Liver (tissue), 9 donors: Measurements from ENCODE around the gene ZNF140. TPM values are rescaled to one million over a fixed set of nuclear protein-coding genes. Genes with fewer than 3 reads are reported as not detected.

ENCODE experiments used
- DNase-seq: peaks from one replicate; pipeline ENCODE4 v3.0.0-alpha.2; 2017; ENCODE audit warnings: low spot score
- H3K27ac ChIP-seq, 2 donors: one replicate each; pipeline ENCODE4 v1.7.0; 2013; ENCODE audit warnings: inconsistent platforms in 2 of 2, low read length in 2 of 2, control low read depth in 1 of 2, low read depth in 1 of 2, mild to moderate bottlenecking in 1 of 2
- H3K27me3 ChIP-seq, 4 donors: one replicate each; pipeline versions ENCODE4 v1.6.1 to v1.7.0; 2013; ENCODE audit warnings: low read length in 3 of 4, inconsistent platforms in 1 of 4, mild to moderate bottlenecking in 1 of 4, moderate library complexity in 1 of 4; ENCODE audit not compliant: control insufficient read depth in 4 of 4, insufficient read depth in 4 of 4
- H3K36me3 ChIP-seq, 4 donors: one replicate each; pipeline versions ENCODE4 v1.6.1 to v1.7.0; 2013; ENCODE audit warnings: low read length in 3 of 4, mild to moderate bottlenecking in 3 of 4, low read depth in 1 of 4, moderate library complexity in 1 of 4; ENCODE audit not compliant: control insufficient read depth in 4 of 4, insufficient read depth in 3 of 4
- H3K4me1 ChIP-seq, 4 donors: one replicate each; pipeline versions ENCODE4 v1.6.1 to v1.7.0; 2013; ENCODE audit warnings: low read length in 3 of 4, mild to moderate bottlenecking in 3 of 4, moderate library complexity in 1 of 4; ENCODE audit not compliant: control insufficient read depth in 4 of 4, insufficient read depth in 4 of 4
- H3K4me3 ChIP-seq, 3 donors: one replicate each; pipeline versions ENCODE4 v1.6.1 to v1.7.0; 2013; ENCODE audit warnings: low read length in 3 of 3, control low read depth in 1 of 3, low read depth in 1 of 3, mild to moderate bottlenecking in 1 of 3
- H3K9ac ChIP-seq, 2 donors: one replicate each; pipeline ENCODE4 v1.7.0; 2013; ENCODE audit warnings: low read length in 2 of 2, mild to moderate bottlenecking in 2 of 2, moderate library complexity in 2 of 2, control low read depth in 1 of 2, low read depth in 1 of 2
- H3K9me3 ChIP-seq, 4 donors: one replicate each; pipeline versions ENCODE4 v1.6.1 to v1.7.0; 2013; ENCODE audit warnings: low read length in 3 of 4; ENCODE audit not compliant: control insufficient read depth in 4 of 4
- EGR1 ChIP-seq, 2 donors: IDR thresholded peaks; 2 replicates each; pipeline ENCODE4 v1.6.1; 2016 to 2018; ENCODE audit warnings: antibody characterized with exemption in 2 of 2, low read depth in 2 of 2
- FOXA1 ChIP-seq: IDR thresholded peaks from 2 replicates; pipeline ENCODE4 v1.6.1; 2016; ENCODE audit warnings: antibody characterized with exemption
- FOXA2 ChIP-seq: IDR thresholded peaks from 2 replicates; pipeline ENCODE4 v1.6.1; 2016; ENCODE audit warnings: antibody characterized with exemption
- GABPA ChIP-seq, 2 donors: IDR thresholded peaks in 1 of 2; conservative IDR thresholded peaks in 1 of 2; 2 replicates each; pipeline ENCODE4 v1.6.1; 2016; ENCODE audit warnings: antibody characterized with exemption in 2 of 2, mild to moderate bottlenecking in 1 of 2, moderate library complexity in 1 of 2
- HNF4A ChIP-seq, 2 donors: conservative IDR thresholded peaks; 2 replicates each; pipeline ENCODE4 v1.6.1; 2016; ENCODE audit warnings: antibody characterized with exemption in 2 of 2, mild to moderate bottlenecking in 2 of 2
- HNF4G ChIP-seq: IDR thresholded peaks from 2 replicates; pipeline ENCODE4 v1.6.1; 2016; ENCODE audit warnings: antibody characterized with exemption
- JUND ChIP-seq, 2 donors: IDR thresholded peaks; 2 replicates each; pipeline ENCODE4 v1.6.1; 2016; ENCODE audit warnings: antibody characterized with exemption in 2 of 2
- NR2F2 ChIP-seq: IDR thresholded peaks from 2 replicates; pipeline ENCODE4 v1.6.1; 2016; ENCODE audit warnings: antibody characterized with exemption
- RAD21 ChIP-seq, 2 donors: IDR thresholded peaks; 2 replicates each; pipeline ENCODE4 v1.6.1; 2016; ENCODE audit warnings: antibody characterized with exemption in 2 of 2, mild to moderate bottlenecking in 2 of 2
- RXRA ChIP-seq, 2 donors: IDR thresholded peaks; 2 replicates each; pipeline ENCODE4 v1.6.1; 2017 to 2018; ENCODE audit warnings: antibody characterized with exemption in 2 of 2, mild to moderate bottlenecking in 1 of 2
- SP1 ChIP-seq: IDR thresholded peaks from 2 replicates; pipeline ENCODE4 v1.6.1; 2018; ENCODE audit warnings: antibody characterized with exemption, mild to moderate bottlenecking
- TAF1 ChIP-seq: conservative IDR thresholded peaks from 2 replicates; pipeline ENCODE4 v1.6.1; 2016; ENCODE audit warnings: antibody characterized with exemption, mild to moderate bottlenecking
- WGBS: extraction: QIAGEN DNeasy Blood & Tissue Kit; methylation state at CpG from one replicate; pipeline ENCODE4 v1.1.7; 2013; 5-methylcytosine and 5-hydroxymethylcytosine counted together
- polyA plus RNA-seq, 2 donors: library from polyadenylated mRNA; stranded (reverse) in 1 of 2; unstranded in 1 of 2; fragments of 200-250 nt in 1 of 2; fragments of >200 nt in 1 of 2; fragmentation: Nextera tagmentation in 1 of 2; extraction: Ambion mirVana in 1 of 2; gene quantifications; one replicate each; pipeline versions ENCODE4 v1.2.1 to v1.2.3, GENCODE V29; 2013 to 2015
- total RNA-seq, 2 donors: library from RNA; depleted of rRNA; stranded (reverse); fragments of >200 nt; gene quantifications; one replicate each; pipeline ENCODE4 v1.2.3, GENCODE V29; 2014
- TF ChIP-seq, protein P1 (sequence below): IDR thresholded peaks from 2 replicates; pipeline ENCODE4 v1.6.1; 2016; ENCODE audit warnings: antibody characterized with exemption, mild to moderate bottlenecking
- TF ChIP-seq, protein P2 (sequence below): IDR thresholded peaks from 2 replicates; pipeline ENCODE4 v1.6.1; 2016; ENCODE audit warnings: antibody characterized with exemption
- TF ChIP-seq, protein P3 (sequence below): fragments of 150-350 bp; IDR thresholded peaks from 2 replicates; pipeline ENCODE4 v1.5.1; 2017; ENCODE audit warnings: improper control_type of control experiment, low read depth, low read length; ENCODE audit not compliant: missing input control
- TF ChIP-seq, protein P4 (sequence below): IDR thresholded peaks from 2 replicates; pipeline ENCODE4 v1.6.1; 2016; ENCODE audit warnings: antibody characterized with exemption
- TF ChIP-seq, protein P5 (sequence below): IDR thresholded peaks from 2 replicates; pipeline ENCODE4 v1.6.1; 2016; ENCODE audit warnings: antibody characterized with exemption
- donor health status: healthy.
- donor health status: healthy.
- donor health status: healthy.
- donor health status: healthy.
- donor health status: healthy.

Gene ZNF140
- total and polyA plus RNA-seq, 4 donors = 5.2 to 12.4 (median 8.2) TPM

DNA sequence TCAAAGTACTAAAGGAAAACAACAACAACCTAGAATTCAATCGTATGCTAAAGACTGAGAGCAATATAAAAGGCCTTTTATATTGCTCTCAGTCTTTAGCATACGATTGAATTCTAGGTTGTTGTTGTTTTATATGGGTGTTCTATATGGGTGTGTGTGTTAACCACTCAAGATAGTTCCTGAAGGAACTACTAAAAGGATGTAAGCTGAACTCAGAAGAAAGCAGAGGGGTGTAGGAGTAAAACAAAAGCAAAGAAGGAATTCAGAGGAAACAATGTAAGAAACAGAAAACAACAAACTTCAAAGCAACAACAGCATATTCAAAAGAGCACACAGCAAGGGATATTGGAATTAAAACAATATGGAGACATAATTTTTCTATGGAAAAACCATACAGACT is 44.0 kb downstream of the ZNF140 start:
- peaks cover 2 to 50% (median 30%) of the 10 kb centered on the region in 4 donors for H3K36me3 ChIP-seq
- 96% methylated on average over 2 of the region's 2 CpGs for WGBS
- no peak overlapping the region for H3K9ac ChIP-seq
- H3K27me3 ChIP-seq = no peaks in the 10 kb centered on the region
- H3K4me3 ChIP-seq = peak overlapping the region in 2 of 3 donors; percentile 51 to 71
- DNase-seq = no peak
- no peak for TF ChIP-seq RXRA (IDR thresholded peaks at IDR 0.05)
- no peak for TF ChIP-seq HNF4A (conservative IDR thresholded peaks at IDR 0.05)
- TF ChIP-seq, protein P1, sequence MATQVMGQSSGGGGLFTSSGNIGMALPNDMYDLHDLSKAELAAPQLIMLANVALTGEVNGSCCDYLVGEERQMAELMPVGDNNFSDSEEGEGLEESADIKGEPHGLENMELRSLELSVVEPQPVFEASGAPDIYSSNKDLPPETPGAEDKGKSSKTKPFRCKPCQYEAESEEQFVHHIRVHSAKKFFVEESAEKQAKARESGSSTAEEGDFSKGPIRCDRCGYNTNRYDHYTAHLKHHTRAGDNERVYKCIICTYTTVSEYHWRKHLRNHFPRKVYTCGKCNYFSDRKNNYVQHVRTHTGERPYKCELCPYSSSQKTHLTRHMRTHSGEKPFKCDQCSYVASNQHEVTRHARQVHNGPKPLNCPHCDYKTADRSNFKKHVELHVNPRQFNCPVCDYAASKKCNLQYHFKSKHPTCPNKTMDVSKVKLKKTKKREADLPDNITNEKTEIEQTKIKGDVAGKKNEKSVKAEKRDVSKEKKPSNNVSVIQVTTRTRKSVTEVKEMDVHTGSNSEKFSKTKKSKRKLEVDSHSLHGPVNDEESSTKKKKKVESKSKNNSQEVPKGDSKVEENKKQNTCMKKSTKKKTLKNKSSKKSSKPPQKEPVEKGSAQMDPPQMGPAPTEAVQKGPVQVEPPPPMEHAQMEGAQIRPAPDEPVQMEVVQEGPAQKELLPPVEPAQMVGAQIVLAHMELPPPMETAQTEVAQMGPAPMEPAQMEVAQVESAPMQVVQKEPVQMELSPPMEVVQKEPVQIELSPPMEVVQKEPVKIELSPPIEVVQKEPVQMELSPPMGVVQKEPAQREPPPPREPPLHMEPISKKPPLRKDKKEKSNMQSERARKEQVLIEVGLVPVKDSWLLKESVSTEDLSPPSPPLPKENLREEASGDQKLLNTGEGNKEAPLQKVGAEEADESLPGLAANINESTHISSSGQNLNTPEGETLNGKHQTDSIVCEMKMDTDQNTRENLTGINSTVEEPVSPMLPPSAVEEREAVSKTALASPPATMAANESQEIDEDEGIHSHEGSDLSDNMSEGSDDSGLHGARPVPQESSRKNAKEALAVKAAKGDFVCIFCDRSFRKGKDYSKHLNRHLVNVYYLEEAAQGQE = no peak
- TF ChIP-seq FOXA2 = no peak
- TF ChIP-seq HNF4G = no peak
- TF ChIP-seq, protein P2, sequence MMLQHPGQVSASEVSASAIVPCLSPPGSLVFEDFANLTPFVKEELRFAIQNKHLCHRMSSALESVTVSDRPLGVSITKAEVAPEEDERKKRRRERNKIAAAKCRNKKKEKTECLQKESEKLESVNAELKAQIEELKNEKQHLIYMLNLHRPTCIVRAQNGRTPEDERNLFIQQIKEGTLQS = no peak
- TF ChIP-seq, protein P3, sequence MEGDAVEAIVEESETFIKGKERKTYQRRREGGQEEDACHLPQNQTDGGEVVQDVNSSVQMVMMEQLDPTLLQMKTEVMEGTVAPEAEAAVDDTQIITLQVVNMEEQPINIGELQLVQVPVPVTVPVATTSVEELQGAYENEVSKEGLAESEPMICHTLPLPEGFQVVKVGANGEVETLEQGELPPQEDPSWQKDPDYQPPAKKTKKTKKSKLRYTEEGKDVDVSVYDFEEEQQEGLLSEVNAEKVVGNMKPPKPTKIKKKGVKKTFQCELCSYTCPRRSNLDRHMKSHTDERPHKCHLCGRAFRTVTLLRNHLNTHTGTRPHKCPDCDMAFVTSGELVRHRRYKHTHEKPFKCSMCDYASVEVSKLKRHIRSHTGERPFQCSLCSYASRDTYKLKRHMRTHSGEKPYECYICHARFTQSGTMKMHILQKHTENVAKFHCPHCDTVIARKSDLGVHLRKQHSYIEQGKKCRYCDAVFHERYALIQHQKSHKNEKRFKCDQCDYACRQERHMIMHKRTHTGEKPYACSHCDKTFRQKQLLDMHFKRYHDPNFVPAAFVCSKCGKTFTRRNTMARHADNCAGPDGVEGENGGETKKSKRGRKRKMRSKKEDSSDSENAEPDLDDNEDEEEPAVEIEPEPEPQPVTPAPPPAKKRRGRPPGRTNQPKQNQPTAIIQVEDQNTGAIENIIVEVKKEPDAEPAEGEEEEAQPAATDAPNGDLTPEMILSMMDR = no peak
- TF ChIP-seq GABPA (IDR thresholded peaks at IDR 0.05 in 1 of 2, conservative IDR thresholded peaks at IDR 0.05 in 1 of 2) = no peak
- TF ChIP-seq, protein P4, sequence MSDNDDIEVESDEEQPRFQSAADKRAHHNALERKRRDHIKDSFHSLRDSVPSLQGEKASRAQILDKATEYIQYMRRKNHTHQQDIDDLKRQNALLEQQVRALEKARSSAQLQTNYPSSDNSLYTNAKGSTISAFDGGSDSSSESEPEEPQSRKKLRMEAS = no peak
- TF ChIP-seq FOXA1 = no peak
- TF ChIP-seq, protein P5, sequence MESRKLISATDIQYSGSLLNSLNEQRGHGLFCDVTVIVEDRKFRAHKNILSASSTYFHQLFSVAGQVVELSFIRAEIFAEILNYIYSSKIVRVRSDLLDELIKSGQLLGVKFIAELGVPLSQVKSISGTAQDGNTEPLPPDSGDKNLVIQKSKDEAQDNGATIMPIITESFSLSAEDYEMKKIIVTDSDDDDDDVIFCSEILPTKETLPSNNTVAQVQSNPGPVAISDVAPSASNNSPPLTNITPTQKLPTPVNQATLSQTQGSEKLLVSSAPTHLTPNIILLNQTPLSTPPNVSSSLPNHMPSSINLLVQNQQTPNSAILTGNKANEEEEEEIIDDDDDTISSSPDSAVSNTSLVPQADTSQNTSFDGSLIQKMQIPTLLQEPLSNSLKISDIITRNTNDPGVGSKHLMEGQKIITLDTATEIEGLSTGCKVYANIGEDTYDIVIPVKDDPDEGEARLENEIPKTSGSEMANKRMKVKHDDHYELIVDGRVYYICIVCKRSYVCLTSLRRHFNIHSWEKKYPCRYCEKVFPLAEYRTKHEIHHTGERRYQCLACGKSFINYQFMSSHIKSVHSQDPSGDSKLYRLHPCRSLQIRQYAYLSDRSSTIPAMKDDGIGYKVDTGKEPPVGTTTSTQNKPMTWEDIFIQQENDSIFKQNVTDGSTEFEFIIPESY = no peak
- TF ChIP-seq RAD21 (IDR thresholded peaks at IDR 0.05) = no peak
- TF ChIP-seq NR2F2 = no peak
- TF ChIP-seq TAF1 = no peak
- no peak for TF ChIP-seq SP1
- no peak for TF ChIP-seq EGR1 (IDR thresholded peaks at IDR 0.05; ENCODE audit: low read depth in 2 of 2)
- no peak for TF ChIP-seq JUND (IDR thresholded peaks at IDR 0.05)
- no peak overlapping the region for H3K27ac ChIP-seq
- H3K9me3 ChIP-seq = peaks cover 42 to 78% (median 62%) of the 10 kb centered on the region in 4 donors
- H3K4me1 ChIP-seq = peaks cover 0 to 2% (median 0%) of the 10 kb centered on the region in 4 donors
